ENCODE data around the gene FAM228A.

FAM228A gene

DNA sequence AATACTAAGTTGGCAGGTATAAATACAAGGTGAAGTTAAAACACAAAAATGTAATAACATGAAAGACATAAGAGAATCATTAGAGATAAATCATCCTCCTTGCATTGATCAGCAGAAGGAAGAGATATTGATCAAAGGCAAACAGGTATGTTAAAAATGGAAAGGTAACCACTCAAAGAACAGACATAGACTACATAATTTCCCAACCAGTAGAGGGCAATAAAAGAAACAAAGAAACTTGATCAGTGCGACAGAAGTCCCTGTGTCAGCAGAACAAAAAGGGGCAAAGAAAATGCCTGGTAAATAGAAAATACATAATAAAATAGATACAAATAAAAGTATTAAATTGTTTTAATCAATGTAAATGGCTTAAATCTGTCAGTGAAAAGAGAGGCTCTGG, 53.6 kb downstream of the FAM228A start:
- no peaks in the 10 kb centered on the region for H3K9me3 ChIP-seq (ENCODE audit: severe bottlenecking)
- H3K27me3 ChIP-seq (ENCODE audit: insufficient read depth, poor library complexity, severe bottlenecking), result no peaks in the 10 kb centered on the region
- peak; percentile 56 for TF ChIP-seq CTCF (IDR thresholded peaks at IDR 0.05; ENCODE audit: poor library complexity, severe bottlenecking)
- no peaks in the 10 kb centered on the region for H3K36me3 ChIP-seq (ENCODE audit: low read depth)
- no peak overlapping the region for H3K4me3 ChIP-seq (ENCODE audit: severe bottlenecking)
- H3K27ac ChIP-seq (ENCODE audit: poor library complexity, severe bottlenecking), result no peak overlapping the region
- no peaks in the 10 kb centered on the region for H3K4me1 ChIP-seq (ENCODE audit: insufficient read depth, poor library complexity, severe bottlenecking)
- DNase-seq (ENCODE audit: low spot score), result no peak
- no peak for ATAC-seq (ENCODE audit: low read depth)

DNA sequence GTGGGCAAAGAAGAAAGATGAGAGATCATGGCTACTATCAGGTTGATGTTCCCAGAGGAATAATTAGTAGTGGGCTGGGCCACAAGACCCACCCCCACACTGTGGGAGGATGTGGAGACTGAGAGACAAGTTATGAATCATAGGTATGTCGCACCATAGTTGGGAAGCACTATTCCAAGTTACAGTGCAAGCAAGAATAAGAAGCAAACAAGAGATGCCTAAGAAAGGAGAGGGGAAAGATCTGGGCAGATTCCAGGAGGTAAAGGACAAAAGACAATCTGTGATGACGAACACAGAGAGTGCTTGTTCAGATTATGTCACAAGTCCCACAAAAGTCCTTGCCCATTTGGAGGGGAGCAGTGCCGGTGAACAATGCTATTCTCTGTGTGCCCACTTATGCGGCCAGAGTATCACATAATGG, 56.6 kb downstream of the FAM228A start:
- Histone ChIP-seq H3K9me3 (ENCODE audit: severe bottlenecking) (no peaks in the 10 kb centered on the region), H3K27ac (ENCODE audit: poor library complexity, severe bottlenecking) (no peak overlapping the region), H3K4me1 (ENCODE audit: insufficient read depth, poor library complexity, severe bottlenecking) (no peaks in the 10 kb centered on the region), H3K4me3 (ENCODE audit: severe bottlenecking) (no peak overlapping the region), H3K36me3 (ENCODE audit: low read depth) (no peaks in the 10 kb centered on the region), H3K27me3 (ENCODE audit: insufficient read depth, poor library complexity, severe bottlenecking) (no peaks in the 10 kb centered on the region)
- DNase-seq (ENCODE audit: low spot score) (no peak), ATAC-seq (ENCODE audit: low read depth) (peak; percentile 31; the same call in 1 of the 3 replicates)
- TF ChIP-seq CTCF (IDR thresholded peaks at IDR 0.05; ENCODE audit: poor library complexity, severe bottlenecking), result no peak

DNA sequence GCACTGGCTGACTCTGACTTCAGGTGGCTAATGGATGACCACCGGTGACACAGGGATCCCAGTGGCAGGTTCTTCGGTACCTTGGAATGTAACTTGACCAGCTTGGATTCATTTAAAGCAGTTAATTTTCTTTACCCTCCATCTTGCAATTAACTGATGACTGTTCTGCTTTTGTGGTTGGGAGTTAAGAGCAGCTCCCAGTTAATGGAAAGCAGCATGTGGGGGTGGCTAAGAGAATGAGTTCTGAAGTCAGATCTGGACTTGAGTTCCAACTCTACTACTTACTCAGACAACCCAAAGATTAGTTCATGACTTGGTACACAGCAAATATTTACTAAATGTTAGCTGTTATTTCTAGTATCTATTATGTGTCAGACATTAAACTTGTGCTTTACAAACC, 58.5 kb downstream of the FAM228A start:
- DNase-seq (ENCODE audit: low spot score) (no peak), ATAC-seq (ENCODE audit: low read depth) (no peak)
- Histone ChIP-seq H3K36me3 (ENCODE audit: low read depth) (peaks cover 2% of the 10 kb centered on the region; the same call in 1 of the 2 replicates), H3K4me3 (ENCODE audit: severe bottlenecking) (no peak overlapping the region), H3K27me3 (ENCODE audit: insufficient read depth, poor library complexity, severe bottlenecking) (no peaks in the 10 kb centered on the region), H3K9me3 (ENCODE audit: severe bottlenecking) (no peaks in the 10 kb centered on the region), H3K4me1 (ENCODE audit: insufficient read depth, poor library complexity, severe bottlenecking) (no peaks in the 10 kb centered on the region), H3K27ac (ENCODE audit: poor library complexity, severe bottlenecking) (no peak overlapping the region)
- TF ChIP-seq CTCF (IDR thresholded peaks at IDR 0.05; ENCODE audit: poor library complexity, severe bottlenecking), result no peak

- no peak for DNase-seq (ENCODE audit: low spot score)
- no peak for TF ChIP-seq CTCF (IDR thresholded peaks at IDR 0.05; ENCODE audit: poor library complexity, severe bottlenecking)
Measured at GRCh38 chr2:24237313-24237712, 62.5 kb downstream of the FAM228A start.

DNA sequence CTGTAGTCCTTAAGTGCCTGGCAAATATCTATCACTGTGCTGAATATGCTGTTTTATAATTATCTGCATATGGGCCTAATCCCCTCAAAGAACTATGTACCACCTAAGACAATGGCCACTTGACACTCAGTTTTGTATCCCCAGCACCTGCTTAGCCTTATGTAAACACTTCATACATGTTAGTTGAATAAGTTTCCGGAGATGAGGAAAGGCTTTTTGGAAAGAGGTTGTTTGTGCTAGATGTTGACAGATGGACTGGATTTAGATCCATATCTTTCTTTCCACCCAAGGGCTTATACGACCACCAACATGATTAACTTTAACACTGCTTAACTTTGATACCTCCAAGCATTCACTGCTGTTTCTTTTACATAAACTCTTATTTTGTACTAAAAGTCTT, 63.3 kb downstream of the FAM228A start:
- no peak for ATAC-seq (ENCODE audit: low read depth)
- no peaks in the 10 kb centered on the region for H3K9me3 ChIP-seq (ENCODE audit: severe bottlenecking)
- H3K4me3 ChIP-seq (ENCODE audit: severe bottlenecking), result no peak overlapping the region
- no peak overlapping the region for H3K27ac ChIP-seq (ENCODE audit: poor library complexity, severe bottlenecking)
- TF ChIP-seq CTCF (IDR thresholded peaks at IDR 0.05; ENCODE audit: poor library complexity, severe bottlenecking), result no peak
- H3K4me1 ChIP-seq (ENCODE audit: insufficient read depth, poor library complexity, severe bottlenecking), result no peaks in the 10 kb centered on the region
- H3K36me3 ChIP-seq (ENCODE audit: low read depth), result peaks cover 18% of the 10 kb centered on the region
- no peaks in the 10 kb centered on the region for H3K27me3 ChIP-seq (ENCODE audit: insufficient read depth, poor library complexity, severe bottlenecking)
- DNase-seq (ENCODE audit: low spot score), result no peak

More at GRCh38 chr2:24237313-24237712, 62.5 kb downstream of the FAM228A start:
- Histone ChIP-seq H3K36me3 (ENCODE audit: low read depth) (peaks cover 9% of the 10 kb centered on the region), H3K9me3 (ENCODE audit: severe bottlenecking) (no peaks in the 10 kb centered on the region), H3K4me3 (ENCODE audit: severe bottlenecking) (no peak overlapping the region), H3K4me1 (ENCODE audit: insufficient read depth, poor library complexity, severe bottlenecking) (no peaks in the 10 kb centered on the region), H3K27ac (ENCODE audit: poor library complexity, severe bottlenecking) (no peak overlapping the region), H3K27me3 (ENCODE audit: insufficient read depth, poor library complexity, severe bottlenecking) (no peaks in the 10 kb centered on the region)
- ATAC-seq (ENCODE audit: low read depth), result no peak
